ENCODE measurements around the gene HNRNPLL.

GRCh38 chr2:38613126-38613848 lies 10.6 kb upstream of the HNRNPLL start:
- TF ChIP-seq BCL11A (tag by site-specific recombination; IDR thresholded peaks at IDR 0.05; ENCODE audit: low read depth) (no peak), ZSCAN30 (tag by site-specific recombination; IDR thresholded peaks at IDR 0.05) (no peak), ATF2 (tag by site-specific recombination; IDR thresholded peaks at IDR 0.05; ENCODE audit: low read depth) (no peak)
- TF ChIP-seq, protein P1, sequence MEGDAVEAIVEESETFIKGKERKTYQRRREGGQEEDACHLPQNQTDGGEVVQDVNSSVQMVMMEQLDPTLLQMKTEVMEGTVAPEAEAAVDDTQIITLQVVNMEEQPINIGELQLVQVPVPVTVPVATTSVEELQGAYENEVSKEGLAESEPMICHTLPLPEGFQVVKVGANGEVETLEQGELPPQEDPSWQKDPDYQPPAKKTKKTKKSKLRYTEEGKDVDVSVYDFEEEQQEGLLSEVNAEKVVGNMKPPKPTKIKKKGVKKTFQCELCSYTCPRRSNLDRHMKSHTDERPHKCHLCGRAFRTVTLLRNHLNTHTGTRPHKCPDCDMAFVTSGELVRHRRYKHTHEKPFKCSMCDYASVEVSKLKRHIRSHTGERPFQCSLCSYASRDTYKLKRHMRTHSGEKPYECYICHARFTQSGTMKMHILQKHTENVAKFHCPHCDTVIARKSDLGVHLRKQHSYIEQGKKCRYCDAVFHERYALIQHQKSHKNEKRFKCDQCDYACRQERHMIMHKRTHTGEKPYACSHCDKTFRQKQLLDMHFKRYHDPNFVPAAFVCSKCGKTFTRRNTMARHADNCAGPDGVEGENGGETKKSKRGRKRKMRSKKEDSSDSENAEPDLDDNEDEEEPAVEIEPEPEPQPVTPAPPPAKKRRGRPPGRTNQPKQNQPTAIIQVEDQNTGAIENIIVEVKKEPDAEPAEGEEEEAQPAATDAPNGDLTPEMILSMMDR (tag by site-specific recombination; IDR thresholded peaks at IDR 0.05), result no peak

Data from HEK293 (cell line).